Measurements from ENCODE around the gene PATJ.

DNA sequence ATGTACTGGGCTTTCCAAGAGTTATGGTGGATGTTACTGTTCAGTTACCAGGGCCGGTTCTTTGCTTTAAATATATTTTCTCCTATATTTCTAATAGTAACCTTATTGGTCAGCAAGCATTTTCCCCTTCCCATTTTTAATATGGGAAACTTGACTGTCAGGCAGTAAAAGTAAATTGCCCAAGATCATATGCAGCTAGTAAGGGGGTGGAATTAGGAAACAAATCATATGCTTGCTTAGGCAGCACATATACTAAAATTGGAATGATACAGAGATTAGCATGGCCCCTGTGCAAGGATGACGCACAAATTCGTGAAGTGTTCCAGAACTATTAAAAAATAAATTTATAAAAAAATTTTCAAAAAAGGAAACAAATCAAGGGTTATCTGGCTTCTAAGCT is 73.9 kb downstream of the PATJ start:
- TF ChIP-seq NRF1 (IDR thresholded peaks at IDR 0.05; ENCODE audit: low read depth, low read length) (no peak), CTCF (IDR thresholded peaks at IDR 0.05) (no peak), RAD21 (IDR thresholded peaks at IDR 0.05; ENCODE audit: low read length) (no peak), TAF1 (IDR thresholded peaks at IDR 0.05; ENCODE audit: borderline replicate concordance, low read depth, low read length) (no peak), TEAD4 (IDR thresholded peaks at IDR 0.05; ENCODE audit: borderline replicate concordance, insufficient read depth) (no peak), RCOR1 (IDR thresholded peaks at IDR 0.05; ENCODE audit: low read length) (no peak), RFX5 (IDR thresholded peaks at IDR 0.05; ENCODE audit: low read length) (no peak), SIN3A (IDR thresholded peaks at IDR 0.05; ENCODE audit: borderline replicate concordance, low read depth, low read length) (no peak), SMC3 (IDR thresholded peaks at IDR 0.05; ENCODE audit: low read depth, low read length) (no peak), CHD2 (IDR thresholded peaks at IDR 0.05; ENCODE audit: low read length, partially characterized antibody) (no peak)

Data from SK-N-SH (cell line).